ENCODE data around the gene NOTCH2.

- no peak for TF ChIP-seq CTCF (conservative IDR thresholded peaks at IDR 0.05; ENCODE audit: low read depth, low read length)
- TF ChIP-seq EZH2 (IDR thresholded peaks at IDR 0.05; ENCODE audit: borderline replicate concordance, low read depth, low read length, poor library complexity, severe bottlenecking) = no peak
Observed at GRCh38 chr1:119865627-119866026, 203.8 kb downstream of the NOTCH2 start.
